ENCODE data around the gene ZNF276. TPM values are rescaled to one million over a fixed set of nuclear protein-coding genes. Genes with fewer than 3 reads are reported as not detected.

The ZNF276 gene
- total and polyA plus RNA-seq, 2 donors (not counting 1 experiment from before 2014, with no cell fraction given), result 82.7 to 110 TPM

- TF ChIP-seq EZH2 (IDR thresholded peaks at IDR 0.05; ENCODE audit: borderline replicate concordance, insufficient read depth, low read depth, low read length, poor library complexity, severe bottlenecking), result no peak
- TF ChIP-seq CTCF (IDR thresholded peaks at IDR 0.05), result no peak
- H3K4me1 Mint-ChIP-seq, result peaks cover 8% of the 10 kb centered on the region
- intact Hi-C loops (cut with micrococcal nuclease), result no loop called here
These were observed 9.4 kb downstream of the ZNF276 start for GRCh38 chr16:89730610-89731234.

GRCh38 chr16:89732142-89732917 lies 11.0 kb downstream of the ZNF276 start:
- H3K4me1 ChIP-seq (ENCODE audit: control insufficient read depth in 2 of 2, insufficient read depth in 2 of 2, low read length in 2 of 2), result peaks cover 0 to 6% of the 10 kb centered on the region in 2 donors
- H3K9me3 Mint-ChIP-seq (ENCODE audit: insufficient read depth), result no peaks in the 10 kb centered on the region
- H2AFZ ChIP-seq (ENCODE audit: insufficient read depth, low read depth, low read length, poor library complexity, severe bottlenecking), result no peak overlapping the region
- no peaks in the 10 kb centered on the region for H3K27me3 Mint-ChIP-seq
- 94% methylated on average over 21 of the region's 24 CpGs for WGBS (ENCODE audit: insufficient coverage)
- peaks cover 4% of the 10 kb centered on the region for H3K4me1 Mint-ChIP-seq
- H3K79me2 ChIP-seq (ENCODE audit: control insufficient read depth, insufficient read depth, low read length), result peaks cover 70% of the 10 kb centered on the region
- no peak overlapping the region for H3K27ac ChIP-seq (ENCODE audit: low read length in 2 of 2)
- H4K20me1 ChIP-seq (ENCODE audit: control insufficient read depth, insufficient read depth, low read length, poor library complexity, severe bottlenecking), result peaks cover 92% of the 10 kb centered on the region
- ATAC-seq (ENCODE audit: low read depth) (no peak), DNase-seq (no peak)
- ChIA-PET CTCF (interaction anchor here (1.2 kb wide), 1 partner anchor 128 kb away, joined by 3 read pairs; no protein-coding TSS in a partner anchor), POLR2A (no interaction called here)
- H3K4me2 ChIP-seq (replicated peaks; ENCODE audit: low read depth, low read length, poor library complexity, severe bottlenecking), result no peak overlapping the region
- no peaks in the 10 kb centered on the region for H3K27me3 ChIP-seq (replicated peaks in 1 of 4; ENCODE audit: control extremely low read depth in 1 of 4, control insufficient read depth in 3 of 4, insufficient read depth in 4 of 4, low read length in 3 of 4)
- intact Hi-C loops (cut with micrococcal nuclease), result no loop called here
- H3K9ac ChIP-seq (ENCODE audit: low read length), result no peak overlapping the region
- no peaks in the 10 kb centered on the region for H3K9me3 ChIP-seq (ENCODE audit: control extremely low read depth in 1 of 3, control insufficient read depth in 2 of 3, insufficient read depth in 1 of 3, low read length in 2 of 3)
- peaks cover 0 to 86% of the 10 kb centered on the region in 2 experiments for H3K36me3 ChIP-seq (replicated peaks in 1 of 2; ENCODE audit: control extremely low read depth in 1 of 2, control insufficient read depth in 1 of 2, extremely low read depth in 1 of 2, insufficient read depth in 2 of 2, low read length in 1 of 2)
- TF ChIP-seq CTCF (IDR thresholded peaks at IDR 0.05), result no peak
- TF ChIP-seq EZH2 (IDR thresholded peaks at IDR 0.05; ENCODE audit: borderline replicate concordance, insufficient read depth, low read depth, low read length, poor library complexity, severe bottlenecking), result no peak
- no peak overlapping the region for H3K4me3 ChIP-seq (ENCODE audit: control extremely low read depth in 1 of 5, extremely low read depth in 1 of 5, insufficient read depth in 1 of 5, low read depth in 2 of 5, low read length in 4 of 5)
- H3K27ac Mint-ChIP-seq, result no peak overlapping the region
- no peak overlapping the region for H3K4me3 Mint-ChIP-seq

More at GRCh38 chr16:89730610-89731234, 9.4 kb downstream of the ZNF276 start:
- no peak overlapping the region for H3K9ac ChIP-seq (ENCODE audit: low read length)
- no peak for ATAC-seq (ENCODE audit: low read depth)
- no peak overlapping the region for H3K27ac ChIP-seq (ENCODE audit: low read length in 2 of 2)
- peaks cover 0 to 77% of the 10 kb centered on the region in 2 experiments for H3K36me3 ChIP-seq (replicated peaks in 1 of 2; ENCODE audit: control extremely low read depth in 1 of 2, control insufficient read depth in 1 of 2, extremely low read depth in 1 of 2, insufficient read depth in 2 of 2, low read length in 1 of 2)
- no peak overlapping the region for H3K4me3 ChIP-seq (ENCODE audit: control extremely low read depth in 1 of 5, extremely low read depth in 1 of 5, insufficient read depth in 1 of 5, low read depth in 2 of 5, low read length in 4 of 5)
- no peaks in the 10 kb centered on the region for H3K9me3 ChIP-seq (ENCODE audit: control extremely low read depth in 1 of 3, control insufficient read depth in 2 of 3, insufficient read depth in 1 of 3, low read length in 2 of 3)
- 90% methylated on average over 19 of the region's 22 CpGs for WGBS (ENCODE audit: insufficient coverage)
- no peaks in the 10 kb centered on the region for H3K27me3 ChIP-seq (replicated peaks in 1 of 4; ENCODE audit: control extremely low read depth in 1 of 4, control insufficient read depth in 3 of 4, insufficient read depth in 4 of 4, low read length in 3 of 4)
- peaks cover 87% of the 10 kb centered on the region for H4K20me1 ChIP-seq (ENCODE audit: control insufficient read depth, insufficient read depth, low read length, poor library complexity, severe bottlenecking)
- CTCF ChIA-PET, result no interaction called here
- Mint-ChIP-seq H3K27me3 (no peaks in the 10 kb centered on the region), H3K27ac (no peak overlapping the region), H3K4me3 (no peak overlapping the region), H3K9me3 (ENCODE audit: insufficient read depth) (no peaks in the 10 kb centered on the region)
- no peak for DNase-seq
- H3K4me1 ChIP-seq (ENCODE audit: control insufficient read depth in 2 of 2, insufficient read depth in 2 of 2, low read length in 2 of 2), result no peaks in the 10 kb centered on the region
- POLR2A ChIA-PET, result no interaction called here
- no peak overlapping the region for H2AFZ ChIP-seq (ENCODE audit: insufficient read depth, low read depth, low read length, poor library complexity, severe bottlenecking)
- H3K4me2 ChIP-seq (replicated peaks; ENCODE audit: low read depth, low read length, poor library complexity, severe bottlenecking), result no peak overlapping the region
- peaks cover 86% of the 10 kb centered on the region for H3K79me2 ChIP-seq (ENCODE audit: control insufficient read depth, insufficient read depth, low read length)

Data from B cell (primary cell).